K562 (cell line): Measurements from ENCODE around the gene EZH1. TPM values are rescaled to one million over a fixed set of nuclear protein-coding genes. Genes with fewer than 3 reads are reported as not detected.

Source experiments
- ATAC-seq: fragments of 200-7000 bp; cut with Tn5 transposase; 3 replicates; pipeline ENCODE4 v1.9.1; 2020; ENCODE audit warnings: moderate library complexity
- BruUV-seq: library from RNA; stranded (reverse); fragments of 400-500 nt; replicated peaks from 2 replicates; lab custom pipeline; 2021; lab: Mats Ljungman, UMichigan
- CTCF ChIA-PET: fragments of 300-600 bp; formaldehyde crosslinking; extraction: SDS; loops from one replicate; lab custom pipeline; 2021; ENCODE audit warnings: low intra/inter-chr PET ratio; lab: Yijun Ruan, JAX
- POLR2A ChIA-PET: fragments of 300-600, 350-650 bp; sonication (Branson Sonifier 250); formaldehyde crosslinking; extraction: SDS; loops from one replicate; lab custom pipeline; 2021; ENCODE audit warnings: antibody characterized with exemption, inconsistent platforms; lab: Yijun Ruan, JAX
- DNase-seq, 4 experiments: peaks; one replicate each; pipeline versions ENCODE4 v3.0.0 to v3.0.0-alpha.2; 2011 to 2018; ENCODE audit warnings: low spot score in 3 of 4, mixed read lengths in 3 of 4; ENCODE audit errors: extremely low read depth in 1 of 4
- FAIRE-seq: peaks from 2 replicates; lab custom pipeline; 2011; peaks lifted over from hg19 to GRCh38; lab: Jason Lieb, UNC
- H2AFZ ChIP-seq: 2 replicates; pipeline ENCODE4 v1.6.0; 2011; ENCODE audit warnings: low read depth, low read length, control low read depth, inconsistent platforms
- H3K27ac ChIP-seq: fragments of 200-600 bp; 3 replicates; pipeline ENCODE4 v1.8.0; 2011; ENCODE audit warnings: low read depth, mild to moderate bottlenecking, control low read depth, inconsistent platforms, low read length, moderate library complexity, mixed read lengths; ENCODE audit errors: extremely low read depth
- H3K27me3 ChIP-seq, 2 experiments: fragments of 300-600 bp in 1 of 2; 2 replicates in 1 of 2; 3 replicates in 1 of 2; pipeline versions ENCODE4 v1.6.0 to v1.8.0; 2011; ENCODE audit warnings: inconsistent platforms in 2 of 2, low read length in 2 of 2, mild to moderate bottlenecking in 1 of 2, mixed read lengths in 1 of 2, moderate library complexity in 1 of 2; ENCODE audit not compliant: control insufficient read depth in 2 of 2, insufficient read depth in 2 of 2
- H3K36me3 ChIP-seq: fragments of 300-600 bp; 3 replicates; pipeline ENCODE4 v1.8.0; 2011; ENCODE audit warnings: mild to moderate bottlenecking, low read length, inconsistent platforms; ENCODE audit not compliant: control insufficient read depth, insufficient read depth
- H3K4me1 ChIP-seq, 2 experiments: fragments of 200-600 bp in 1 of 2; replicated peaks in 1 of 2; 2 replicates in 1 of 2; 3 replicates in 1 of 2; pipeline versions ENCODE4 v1.5.1 to v1.8.0; 2011; ENCODE audit warnings: inconsistent platforms in 2 of 2, low read length in 2 of 2, mild to moderate bottlenecking in 1 of 2, mixed read lengths in 1 of 2, moderate library complexity in 1 of 2; ENCODE audit not compliant: control insufficient read depth in 2 of 2, insufficient read depth in 2 of 2
- H3K4me2 ChIP-seq: 2 replicates; pipeline ENCODE4 v1.6.1; 2011; ENCODE audit warnings: low read length, control low read depth, inconsistent platforms, mixed read lengths; ENCODE audit not compliant: insufficient read depth
- H3K4me3 ChIP-seq: fragments of 200-600 bp; sonication (generic), shearing (Covaris generic); 2 replicates; pipeline ENCODE4 v1.5.1; 2016; ENCODE audit warnings: control low read depth, inconsistent platforms
- H3K79me2 ChIP-seq: fragments of 200-600 bp; 3 replicates; pipeline ENCODE4 v1.8.0; 2011; ENCODE audit warnings: low read length, inconsistent platforms; ENCODE audit not compliant: control insufficient read depth, insufficient read depth
- H3K9ac ChIP-seq, 2 experiments: 2 replicates each; pipeline versions ENCODE4 v1.6.0 to v1.6.1; 2011; ENCODE audit warnings: low read depth in 2 of 2, low read length in 2 of 2, control low read depth in 1 of 2, inconsistent platforms in 1 of 2, mild to moderate bottlenecking in 1 of 2, mixed read lengths in 1 of 2; ENCODE audit not compliant: insufficient read depth in 1 of 2
- H3K9me1 ChIP-seq: one replicate; pipeline ENCODE4 v1.6.0; 2011; ENCODE audit warnings: inconsistent platforms, mild to moderate bottlenecking, low read length, moderate library complexity; ENCODE audit not compliant: control insufficient read depth, insufficient read depth
- H3K9me3 ChIP-seq: replicated peaks from 2 replicates; pipeline ENCODE4 v1.5.1; 2011; ENCODE audit warnings: low read depth, low read length, inconsistent platforms; ENCODE audit not compliant: control insufficient read depth, insufficient read depth
- H4K20me1 ChIP-seq: replicated peaks from 2 replicates; pipeline ENCODE4 v1.6.1; 2011; ENCODE audit warnings: low read length, inconsistent platforms, mixed read lengths; ENCODE audit not compliant: control insufficient read depth, insufficient read depth
- ATF3 ChIP-seq, 2 experiments: fragments of 450-650 bp in 1 of 2; sonication (generic) in 1 of 2; formaldehyde crosslinking in 1 of 2; IDR thresholded peaks in 1 of 2; conservative IDR thresholded peaks in 1 of 2; 2 replicates each; pipeline versions ENCODE4 v1.6.1 to v1.8.1; 2016 to 2023; ENCODE audit warnings: mild to moderate bottlenecking in 2 of 2, moderate library complexity in 2 of 2, inconsistent platforms in 1 of 2, missing genetic modification reagents in 1 of 2
- BCLAF1 ChIP-seq, 2 experiments: fragments of 450-650 bp in 1 of 2; IDR thresholded peaks; 2 replicates each; pipeline ENCODE4 v1.6.1; 2011 to 2017; ENCODE audit warnings: low read depth in 2 of 2, antibody characterized with exemption in 1 of 2, borderline replicate concordance in 1 of 2, low read length in 1 of 2, mild to moderate bottlenecking in 1 of 2, mixed read lengths in 1 of 2; ENCODE audit not compliant: control insufficient read depth in 1 of 2
- BRD4 ChIP-seq: fragments of 200-600 bp; sonication (generic); IDR thresholded peaks from 2 replicates; pipeline ENCODE4 v1.6.1; 2017; ENCODE audit warnings: inconsistent platforms
- GATAD2A ChIP-seq: fragments of 450-650 bp; IDR thresholded peaks from 2 replicates; pipeline ENCODE4 v1.6.1; 2017
- HEY1 ChIP-seq: fragments of 250-450 bp; sonication (Bioruptor Pico); IDR thresholded peaks from 2 replicates; pipeline ENCODE4 v1.5.0; 2020; ENCODE audit warnings: mild to moderate bottlenecking, moderate library complexity, borderline replicate concordance
- NFE2L1 ChIP-seq: fragments of 450-650 bp; IDR thresholded peaks from 2 replicates; pipeline ENCODE4 v1.6.1; 2016; ENCODE audit warnings: missing genetic modification characterization, low read depth, mild to moderate bottlenecking, missing compliant biosample characterization, moderate library complexity, borderline replicate concordance
- RAD21 ChIP-seq, 2 experiments: fragments of 250-450 bp in 1 of 2; fragments of 450-650 bp in 1 of 2; sonication (Bioruptor Pico) in 1 of 2; formaldehyde crosslinking in 1 of 2; IDR thresholded peaks in 1 of 2; conservative IDR thresholded peaks in 1 of 2; 2 replicates each; pipeline versions ENCODE4 v1.4.0 to v1.8.0; 2020 to 2022; ENCODE audit warnings: mild to moderate bottlenecking in 2 of 2, moderate library complexity in 1 of 2
- RBM39 ChIP-seq: fragments of 200-400 bp; formaldehyde crosslinking; optimal IDR thresholded peaks from 2 replicates; pipeline ENCODE3; 2018; ENCODE audit warnings: low read depth, low read length
- SNAPC5 ChIP-seq: fragments of 250-450 bp; sonication (Bioruptor Pico); IDR thresholded peaks from 2 replicates; pipeline ENCODE4 v1.8.0; 2021; ENCODE audit warnings: moderate library complexity, mild to moderate bottlenecking, inconsistent platforms
- TAF7 ChIP-seq: fragments of 450-650 bp; IDR thresholded peaks from 2 replicates; pipeline ENCODE4 v1.6.1; 2016; ENCODE audit warnings: missing genetic modification characterization, missing compliant biosample characterization
- YY1 ChIP-seq, 3 experiments: IDR thresholded peaks; 2 replicates each; pipeline ENCODE4 v1.6.1; 2011; ENCODE audit warnings: low read length in 2 of 3, mild to moderate bottlenecking in 2 of 3, moderate library complexity in 2 of 3, borderline replicate concordance in 1 of 3, control low read depth in 1 of 3, low read depth in 1 of 3; ENCODE audit not compliant: insufficient read depth in 3 of 3, insufficient replicate concordance in 2 of 3, control insufficient read depth in 1 of 3, insufficient read length in 1 of 3; ENCODE audit errors: extremely low read depth in 1 of 3
- ZNF277 ChIP-seq: fragments of 250-450 bp; sonication (Bioruptor Pico); IDR thresholded peaks from 2 replicates; pipeline ENCODE4 v1.8.0; 2022; ENCODE audit warnings: inconsistent platforms, mild to moderate bottlenecking, moderate library complexity, borderline replicate concordance
- WGBS: fragments of 100-300 bp; shearing (Covaris generic); methylation state at CpG from one replicate; pipeline ENCODE4 v1.1.6; 2016; ENCODE audit warnings: low coverage, mixed read lengths; ENCODE audit not compliant: insufficient coverage; ENCODE audit errors: missing lambda C conversion rate; 5-methylcytosine and 5-hydroxymethylcytosine counted together
- in situ Hi-C: fragments of 300-500 bp; cut with MboI; formaldehyde crosslinking; loops from 4 replicates; pipeline ENCODE4 v1.15.0; 2018; ENCODE audit warnings: inconsistent platforms, mixed read lengths
- intact Hi-C: fragments of 100-400 bp; cut with micrococcal nuclease; formaldehyde crosslinking; loops from 2 replicates; pipeline ENCODE4 v1.14.2; 2022
- polyA plus RNA-seq, 8 experiments: library from polyadenylated mRNA; depleted of rRNA in 4 of 8; stranded (reverse) in 5 of 8; unstranded in 3 of 8; fragments of >200 nt; fragmentation: Nextera tagmentation in 2 of 8; fragmentation: Illumina TruSeq in 1 of 8; extraction: Ambion mirVana in 2 of 8; extraction: Trizol in 1 of 8; gene quantifications; 2 replicates each; pipeline versions ENCODE4 v1.2.1 to v1.2.3, GENCODE V29; 2011 to 2014; ENCODE audit warnings: inconsistent platforms in 1 of 8, missing spikeins in 1 of 8
- total RNA-seq, 7 experiments: library from RNA; depleted of rRNA in 6 of 7; stranded (reverse); fragments of >200 nt in 6 of 7; fragmentation: Illumina TruSeq in 2 of 7; extraction: Trizol in 2 of 7; gene quantifications; 2 replicates each; pipeline versions ENCODE4 v1.2.1 to v1.2.3, GENCODE V29; 2011 to 2021; ENCODE audit warnings: low replicate concordance in 1 of 7

Gene EZH1
- total and polyA plus RNA-seq, 9 of the 15 experiments (the other 6 are each of a cell fraction or from before 2014, with no cell fraction given) = 8.6 to 40.8 (median 22.9) TPM

DNA sequence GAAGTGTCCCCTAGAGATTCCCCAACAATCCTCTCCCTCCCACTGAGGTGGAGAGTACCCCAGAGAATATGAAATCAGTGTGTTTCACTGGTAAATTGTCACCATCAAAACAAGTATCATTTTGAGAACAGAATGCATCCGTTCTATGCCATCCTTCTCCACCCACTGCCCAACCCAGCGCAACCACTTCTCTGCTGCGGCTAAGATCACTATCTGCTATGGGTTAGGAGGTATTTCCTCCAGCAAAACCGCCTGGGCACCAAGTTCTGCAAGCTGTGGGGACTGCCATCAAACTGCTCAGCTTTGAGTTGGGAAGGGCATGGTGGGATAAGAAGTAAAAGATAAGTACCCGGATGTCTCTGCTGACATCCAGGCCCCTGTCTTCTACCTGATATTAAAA, 38.1 kb downstream of the EZH1 start:
- WGBS = 77% methylated on average over 5 of the region's 5 CpGs
- Histone ChIP-seq H2AFZ (no peak overlapping the region), H3K4me1 (peaks cover 0 to 5% of the 10 kb centered on the region in 2 experiments; a peak in 2 of 5 replicates), H4K20me1 (no peaks in the 10 kb centered on the region), H3K27me3 (no peaks in the 10 kb centered on the region), H3K9me3 (no peaks in the 10 kb centered on the region), H3K79me2 (no peaks in the 10 kb centered on the region), H3K9ac (no peak overlapping the region), H3K27ac (no peak overlapping the region), H3K4me3 (no peak overlapping the region), H3K9me1 (no peaks in the 10 kb centered on the region), H3K4me2 (no peak overlapping the region), H3K36me3 (peaks cover 82% of the 10 kb centered on the region)
- BruUV-seq = no TSS peak
- intact Hi-C loops = no loop called here
- in situ Hi-C loops = no loop called here
- ChIA-PET POLR2A (interaction anchor here (0.6 to 1.3 kb wide), 2 partner anchors 9 to 37 kb away, joined by 3 read pairs; no protein-coding TSS in a partner anchor), CTCF (no interaction called here)
- DNase-seq (no peak), ATAC-seq (no peak), FAIRE-seq (no peak)
- TF ChIP-seq GATAD2A (no peak), SNAPC5 (no peak), BRD4 (no peak), HEY1 (CRISPR knock-in tag) (no peak), BCLAF1 (IDR thresholded peaks at IDR 0.05; ENCODE audit: borderline replicate concordance in 1 of 2, control insufficient read depth in 1 of 2, low read depth in 2 of 2, low read length in 1 of 2) (no peak), RBM39 (no peak), ATF3 (IDR thresholded peaks at IDR 0.05) (no peak), ATF3 (CRISPR knock-in tag; conservative IDR thresholded peaks at IDR 0.05) (no peak), TAF7 (tag) (no peak), RAD21 (CRISPR knock-in tag; conservative IDR thresholded peaks at IDR 0.05 in 1 of 2, IDR thresholded peaks at IDR 0.05 in 1 of 2) (no peak), ZNF277 (CRISPR knock-in tag) (no peak), NFE2L1 (no peak), YY1 (IDR thresholded peaks at IDR 0.05; ENCODE audit: borderline replicate concordance in 1 of 3, control insufficient read depth in 1 of 3, extremely low read depth in 1 of 3, insufficient read depth in 3 of 3, insufficient read length in 1 of 3, insufficient replicate concordance in 2 of 3, low read depth in 1 of 3, low read length in 2 of 3) (no peak)
